ENCODE measurements around the gene AMER1.

Gene AMER1

DNA sequence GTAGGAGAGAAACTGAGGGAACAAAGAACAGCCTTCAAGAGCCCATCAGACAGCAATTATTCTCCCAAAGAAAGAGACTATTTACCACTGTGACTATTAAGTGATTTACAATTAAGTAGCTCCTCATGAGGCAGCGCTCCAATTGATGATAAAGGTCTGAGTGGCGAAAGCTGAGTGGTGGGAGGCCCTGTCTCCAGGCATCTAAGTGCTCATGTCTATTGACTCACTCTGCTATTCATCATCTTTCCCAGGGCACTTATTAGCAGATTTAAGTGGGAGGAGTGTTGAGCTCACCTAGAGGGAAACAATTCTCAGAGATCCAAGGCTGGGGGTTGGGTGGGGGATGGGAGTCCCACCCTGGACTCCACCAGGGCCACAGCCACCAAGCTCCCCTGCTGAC is 23.3 kb downstream of the AMER1 start:
- DNase-seq = no peak

DNA sequence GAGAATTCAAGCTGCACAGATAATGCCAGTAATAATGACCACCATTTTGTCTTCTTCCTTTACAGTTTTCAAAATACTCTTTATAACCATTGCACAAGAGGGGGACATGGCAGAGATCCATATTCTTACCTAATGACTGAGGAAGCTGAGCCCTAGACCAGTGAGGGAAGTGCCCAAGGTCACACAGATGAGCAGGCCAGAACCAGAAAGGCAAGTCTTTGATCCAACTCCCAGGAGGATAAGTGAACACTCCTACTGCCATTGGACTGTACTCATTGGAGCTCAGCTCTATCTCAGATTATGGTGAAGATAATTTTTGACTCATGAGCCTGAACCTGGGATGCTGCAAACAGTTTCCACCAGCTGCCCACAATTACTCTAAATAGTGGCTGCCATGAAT is 28.6 kb downstream of the AMER1 start:
- DNase-seq = no peak

DNA sequence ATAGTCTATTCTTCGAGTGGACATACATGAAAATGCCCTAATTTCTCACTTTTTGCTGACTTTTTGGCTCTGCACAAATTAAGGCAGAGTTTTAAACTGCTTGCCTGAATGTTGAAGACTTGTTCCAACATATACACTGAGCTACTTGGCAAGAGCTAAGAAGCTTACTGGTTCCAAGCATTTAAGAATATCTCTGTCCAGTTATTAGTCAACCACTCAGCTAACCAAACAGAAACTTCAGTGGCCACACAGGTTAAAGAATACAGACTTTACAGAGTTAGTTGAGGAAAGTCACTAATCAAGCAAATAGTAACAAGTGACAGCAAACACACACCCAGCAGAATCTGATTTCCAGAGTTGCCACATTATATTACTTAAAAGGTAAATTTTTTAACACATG is 35.5 kb downstream of the AMER1 start:
- DNase-seq = no peak

DNA sequence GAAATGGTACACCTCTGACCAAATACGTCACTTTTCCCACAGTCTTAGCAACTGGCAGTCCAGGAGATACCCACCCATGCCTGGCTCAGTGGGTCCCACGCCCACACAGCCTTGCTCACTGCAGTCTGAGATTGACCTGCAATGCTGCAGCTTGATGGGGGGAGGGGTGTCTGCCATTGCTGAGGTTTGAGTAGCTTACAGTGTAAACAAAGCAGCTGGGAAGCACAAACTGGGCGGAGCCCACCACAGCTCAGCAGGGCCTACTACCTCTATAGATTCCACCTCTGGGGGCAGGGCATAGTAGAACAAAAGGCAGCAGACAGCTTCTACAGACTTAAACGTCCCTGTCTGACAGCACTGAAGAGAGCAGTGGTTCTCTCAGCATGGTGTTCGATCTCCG is 52.7 kb downstream of the AMER1 start:
- no peak for DNase-seq

DNA sequence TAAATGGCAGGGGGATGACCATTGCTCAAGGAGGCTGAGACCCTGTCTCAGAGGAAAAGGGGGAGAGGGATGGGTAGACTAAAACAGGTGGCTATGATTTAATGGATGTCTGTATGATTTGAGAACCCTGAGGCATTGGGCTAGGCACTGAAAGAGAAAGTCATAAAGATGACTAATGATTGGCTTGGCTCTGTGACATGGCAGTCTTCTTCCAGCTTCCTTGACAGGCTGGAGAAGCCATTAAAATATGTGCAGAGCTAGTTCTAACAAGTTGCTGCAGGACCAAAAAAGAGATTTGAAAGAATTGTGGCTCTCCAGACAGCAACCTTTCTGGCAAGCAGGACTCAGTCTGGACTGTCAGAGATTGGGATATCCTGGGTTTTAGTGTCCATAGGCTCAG is 53.6 kb downstream of the AMER1 start:
- no peak for DNase-seq

DNA sequence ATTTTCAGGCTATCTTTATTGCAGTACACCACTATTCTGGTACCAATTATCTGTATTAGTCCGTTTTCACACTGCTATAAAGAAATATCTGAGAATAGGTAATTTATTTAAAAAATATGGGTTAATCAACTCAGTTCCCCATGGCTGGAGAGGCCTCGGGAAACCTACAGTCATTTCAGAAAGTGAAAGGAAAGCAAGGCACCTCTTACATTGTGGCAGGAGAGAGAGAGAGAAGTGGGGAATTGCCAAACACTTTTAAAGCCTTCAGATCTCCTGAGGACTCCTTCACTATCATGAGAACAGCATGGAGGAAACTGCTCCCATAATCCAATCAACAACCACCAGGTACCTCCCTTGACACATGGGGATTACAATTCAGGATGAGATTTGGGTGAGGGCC is 54.7 kb downstream of the AMER1 start:
- no peak for DNase-seq

Measured in CD4-positive, alpha-beta T cell treated with Interleukin-17A for 4 hours (primary cell).